Measurements from ENCODE around the gene PALM. TPM values are rescaled to one million over a fixed set of nuclear protein-coding genes. Genes with fewer than 3 reads are reported as not detected.

PALM gene
- total RNA-seq, 2 donors from 2014 or later, result not detected

Other genes starting within 250 kb of the PALM start
- not detected for gene SHC2, start 247.9 kb upstream of the PALM start, total RNA-seq
- gene MADCAM1, start 212.4 kb upstream of the PALM start, total RNA-seq, result under 1 TPM; 0.15 to 0.31 TPM
- gene TPGS1, start 201.4 kb upstream of the PALM start, total RNA-seq, result 10 to 100 TPM; 24.3 to 24.8 TPM
- gene CDC34, start 177.2 kb upstream of the PALM start, total RNA-seq, result 10 to 100 TPM; 36.2 to 42.0 TPM
- gene GZMM, start 164.9 kb upstream of the PALM start, total RNA-seq, result 10 to 100 TPM; 43.8 to 45.6 TPM
- 100 to 1,000 TPM; 152 to 165 TPM for gene BSG, start 136.3 kb upstream of the PALM start, total RNA-seq
- gene HCN2, start 119.1 kb upstream of the PALM start, total RNA-seq, result 1 to 10 TPM; 1.1 to 3.0 TPM
- gene POLRMT, start 75.4 kb upstream of the PALM start, total RNA-seq, result 10 to 100 TPM; 61.3 to 64.7 TPM
- gene FGF22, start 69.1 kb upstream of the PALM start, total RNA-seq, result under 1 TPM; 0.65 to 0.68 TPM
- 100 to 1,000 TPM; 105 to 126 TPM for gene RNF126, start 45.7 kb upstream of the PALM start, total RNA-seq
- gene FSTL3, start 32.5 kb upstream of the PALM start, total RNA-seq, result 1 to 10 TPM; 1.3 to 2.0 TPM
- gene PRSS57, start 13.5 kb upstream of the PALM start, total RNA-seq, result not detected
- gene MISP, start 42.2 kb downstream of the PALM start, total RNA-seq, result not detected
- 100 to 1,000 TPM; 334 to 341 TPM for gene PTBP1, start 88.5 kb downstream of the PALM start, total RNA-seq
- gene PLPPR3, start 113.0 kb downstream of the PALM start, total RNA-seq, result not detected
- 1 to 10 TPM in 1 of 2 donors, under 1 TPM in 1; 0.90 to 1.2 TPM for gene AZU1, start 118.9 kb downstream of the PALM start, total RNA-seq
- gene PRTN3, start 132.1 kb downstream of the PALM start, total RNA-seq, result not detected
- not detected for gene ELANE, start 143.4 kb downstream of the PALM start, total RNA-seq
- gene CFD, start 150.7 kb downstream of the PALM start, total RNA-seq, result 1 to 10 TPM; 1.9 to 5.3 TPM
- 10 to 100 TPM; 59.6 to 71.3 TPM for gene MED16, start 184.3 kb downstream of the PALM start, total RNA-seq
- not detected for gene RNU6-9, start 184.5 kb downstream of the PALM start, total RNA-seq
- gene R3HDM4, start 204.3 kb downstream of the PALM start, total RNA-seq, result 100 to 1,000 TPM; 233 to 243 TPM
- gene KISS1R, start 208.4 kb downstream of the PALM start, total RNA-seq, result under 1 TPM; 0.94 to 0.99 TPM
- 10 to 100 TPM in 1 of 2 donors, 1 to 10 TPM in 1; 8.1 to 11.8 TPM for gene ARID3A, start 217.1 kb downstream of the PALM start, total RNA-seq

All from T-helper 17 cell (primary cell).